Activated T-cell treated with anti-CD3 and anti-CD28 coated beads, Interleukin-2, amount 50 U/mL, for 24 hours (primary cell): ENCODE results near the gene RPS6KA5.

ENCODE experiments used
- DNase-seq: peaks from one replicate; pipeline ENCODE4 v3.0.0-alpha.2; 2020
- H3K27ac Mint-ChIP-seq: 2 replicates; pipeline ENCODE4 v1.8.0; 2020; ENCODE audit warnings: mild to moderate bottlenecking, mixed read lengths
- H3K27me3 Mint-ChIP-seq: 2 replicates; pipeline ENCODE4 v1.8.0; 2020; ENCODE audit warnings: mixed read lengths
- H3K36me3 Mint-ChIP-seq: 2 replicates; pipeline ENCODE4 v1.8.0; 2020; ENCODE audit warnings: low read depth, mixed read lengths
- H3K4me1 Mint-ChIP-seq: 2 replicates; pipeline ENCODE4 v1.8.0; 2020; ENCODE audit warnings: low read depth, mixed read lengths
- H3K4me3 Mint-ChIP-seq: 2 replicates; pipeline ENCODE4 v1.8.0; 2020; ENCODE audit warnings: mild to moderate bottlenecking, moderate library complexity, mixed read lengths
- H3K9me3 Mint-ChIP-seq: 2 replicates; pipeline ENCODE4 v1.8.0; 2020; ENCODE audit warnings: mixed read lengths

RPS6KA5 gene

DNA sequence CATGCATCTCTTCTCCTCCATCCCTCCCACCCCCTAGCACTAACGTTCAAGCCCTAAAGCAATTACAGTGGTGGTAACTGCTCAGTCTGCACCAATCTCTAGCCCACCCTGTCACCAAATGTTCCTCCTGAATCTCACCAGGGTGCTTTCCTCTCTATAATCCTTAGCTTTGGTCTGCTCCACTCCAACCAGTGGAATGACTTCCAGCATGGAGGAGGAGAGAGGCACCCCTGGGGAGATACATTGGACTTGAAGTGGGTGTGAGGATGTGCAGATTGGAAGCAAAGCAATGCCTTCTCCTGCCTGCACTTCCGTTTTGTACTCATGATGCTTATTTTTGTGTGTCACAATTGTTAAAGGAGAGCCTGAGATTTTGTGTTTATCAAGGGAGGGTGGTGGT is 24.1 kb upstream of the RPS6KA5 start:
- Mint-ChIP-seq H3K4me3 (no peak overlapping the region), H3K27me3 (no peaks in the 10 kb centered on the region), H3K4me1 (peaks cover 16% of the 10 kb centered on the region), H3K27ac (no peak overlapping the region), H3K9me3 (no peaks in the 10 kb centered on the region), H3K36me3 (no peaks in the 10 kb centered on the region)
- no peak for DNase-seq

GRCh38 chr14:91082282-91082681 is 21.8 kb upstream of the RPS6KA5 start:
- H3K9me3 Mint-ChIP-seq, result no peaks in the 10 kb centered on the region
- H3K36me3 Mint-ChIP-seq, result no peaks in the 10 kb centered on the region
- no peaks in the 10 kb centered on the region for H3K27me3 Mint-ChIP-seq
- no peak for DNase-seq
- H3K27ac Mint-ChIP-seq, result no peak overlapping the region
- no peak overlapping the region for H3K4me3 Mint-ChIP-seq
- peaks cover 27% of the 10 kb centered on the region for H3K4me1 Mint-ChIP-seq

- DNase-seq, result no peak
- Mint-ChIP-seq H3K9me3 (no peaks in the 10 kb centered on the region), H3K36me3 (no peaks in the 10 kb centered on the region), H3K4me3 (no peak overlapping the region), H3K27me3 (no peaks in the 10 kb centered on the region), H3K4me1 (peaks cover 34% of the 10 kb centered on the region), H3K27ac (no peak overlapping the region)
Measured at GRCh38 chr14:91080071-91080470, 19.6 kb upstream of the RPS6KA5 start.

GRCh38 chr14:91078095-91078737 is 17.8 kb upstream of the RPS6KA5 start:
- Mint-ChIP-seq H3K27ac (peak overlapping the region; percentile 88), H3K9me3 (no peaks in the 10 kb centered on the region), H3K4me3 (peak overlapping the region; percentile 23), H3K4me1 (peaks cover 35% of the 10 kb centered on the region), H3K36me3 (no peaks in the 10 kb centered on the region), H3K27me3 (no peaks in the 10 kb centered on the region)
- DNase-seq, result peak; percentile 52

DNA sequence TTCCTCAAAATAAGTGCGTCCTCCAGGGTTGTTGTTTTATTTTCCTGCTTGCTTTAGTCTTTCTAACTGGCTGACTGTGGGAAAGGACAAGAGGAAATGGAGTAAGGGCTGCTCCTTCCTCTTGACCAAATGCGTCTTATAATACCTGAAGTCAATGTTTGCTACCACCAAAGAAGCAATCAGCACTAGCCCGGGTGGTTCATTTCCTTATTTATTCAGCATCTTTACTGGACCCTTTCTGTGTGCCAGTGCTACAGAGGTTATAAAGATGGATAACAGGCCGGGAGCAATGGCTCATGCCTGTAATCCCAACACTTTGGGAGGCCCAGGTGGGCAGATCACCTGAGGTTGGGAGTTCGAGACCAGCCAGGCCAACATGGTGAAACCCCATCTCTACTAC is 15.1 kb upstream of the RPS6KA5 start:
- peak; percentile 15 for DNase-seq
- H3K36me3 Mint-ChIP-seq, result no peaks in the 10 kb centered on the region
- peaks cover 37% of the 10 kb centered on the region for H3K4me1 Mint-ChIP-seq
- no peak overlapping the region for H3K4me3 Mint-ChIP-seq
- H3K27ac Mint-ChIP-seq, result no peak overlapping the region
- H3K27me3 Mint-ChIP-seq, result no peaks in the 10 kb centered on the region
- H3K9me3 Mint-ChIP-seq, result no peaks in the 10 kb centered on the region

DNA sequence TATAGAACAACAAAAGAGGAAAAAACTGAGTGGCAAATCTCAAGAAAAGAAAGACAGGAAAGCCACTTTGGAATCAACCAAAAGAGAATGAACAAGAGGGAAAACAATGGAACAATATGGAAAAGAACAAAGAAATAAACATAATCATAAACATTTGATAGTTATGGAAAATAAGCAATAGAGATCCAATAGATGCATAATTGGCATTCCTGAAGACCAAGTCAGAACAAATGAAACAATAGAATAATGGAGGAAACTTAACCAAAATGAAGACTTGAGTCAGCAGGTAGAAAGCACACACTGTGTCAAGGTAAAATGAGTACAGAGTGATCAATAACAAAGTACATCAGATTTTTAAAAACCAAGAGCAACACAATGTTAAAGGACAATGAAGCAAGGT is 10.1 kb upstream of the RPS6KA5 start:
- Mint-ChIP-seq H3K27me3 (no peaks in the 10 kb centered on the region), H3K27ac (no peak overlapping the region), H3K9me3 (peaks cover 2% of the 10 kb centered on the region), H3K4me3 (no peak overlapping the region), H3K4me1 (peaks cover 40% of the 10 kb centered on the region), H3K36me3 (peaks cover 3% of the 10 kb centered on the region)
- no peak for DNase-seq

- no peak for DNase-seq
- peak overlapping the region; percentile 90 for H3K27ac Mint-ChIP-seq
- H3K9me3 Mint-ChIP-seq, result peaks cover 2% of the 10 kb centered on the region
- H3K4me1 Mint-ChIP-seq, result peaks cover 53% of the 10 kb centered on the region
- no peaks in the 10 kb centered on the region for H3K27me3 Mint-ChIP-seq
- H3K4me3 Mint-ChIP-seq, result no peak overlapping the region
- peaks cover 5% of the 10 kb centered on the region for H3K36me3 Mint-ChIP-seq
Measured at GRCh38 chr14:91068642-91069041, 8.2 kb upstream of the RPS6KA5 start.

- H3K4me1 Mint-ChIP-seq, result peaks cover 65% of the 10 kb centered on the region
- no peak overlapping the region for H3K4me3 Mint-ChIP-seq
- H3K27me3 Mint-ChIP-seq, result no peaks in the 10 kb centered on the region
- no peak for DNase-seq
- H3K36me3 Mint-ChIP-seq, result peaks cover 5% of the 10 kb centered on the region
- H3K9me3 Mint-ChIP-seq, result peaks cover 4% of the 10 kb centered on the region
- peak overlapping the region; percentile 90 for H3K27ac Mint-ChIP-seq
Measured at GRCh38 chr14:91067186-91067585, 6.7 kb upstream of the RPS6KA5 start.

DNA sequence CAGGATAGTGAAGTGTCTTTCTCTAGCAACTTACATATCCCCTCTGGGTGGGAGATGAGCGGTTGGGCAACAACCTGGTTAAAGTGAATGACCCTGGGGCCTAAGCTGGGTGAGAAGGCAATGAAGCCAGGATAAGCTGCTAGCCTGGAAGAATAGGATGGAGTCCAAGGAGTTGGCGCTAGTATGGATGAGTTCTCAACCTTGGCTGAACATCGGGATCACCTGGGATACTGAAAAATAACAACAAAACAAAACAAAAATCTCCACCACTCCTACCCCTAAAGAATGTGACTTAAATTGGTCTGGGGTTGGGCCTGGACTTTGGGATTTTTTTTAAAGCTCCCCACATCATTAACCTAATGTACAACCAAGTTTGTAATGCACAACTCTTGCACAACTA is 4.8 kb upstream of the RPS6KA5 start:
- peak overlapping the region; percentile 6 for H3K27ac Mint-ChIP-seq
- no peaks in the 10 kb centered on the region for H3K27me3 Mint-ChIP-seq
- DNase-seq, result no peak
- H3K4me1 Mint-ChIP-seq, result peaks cover 61% of the 10 kb centered on the region
- peaks cover 5% of the 10 kb centered on the region for H3K36me3 Mint-ChIP-seq
- peaks cover 4% of the 10 kb centered on the region for H3K9me3 Mint-ChIP-seq
- H3K4me3 Mint-ChIP-seq, result no peak overlapping the region

DNA sequence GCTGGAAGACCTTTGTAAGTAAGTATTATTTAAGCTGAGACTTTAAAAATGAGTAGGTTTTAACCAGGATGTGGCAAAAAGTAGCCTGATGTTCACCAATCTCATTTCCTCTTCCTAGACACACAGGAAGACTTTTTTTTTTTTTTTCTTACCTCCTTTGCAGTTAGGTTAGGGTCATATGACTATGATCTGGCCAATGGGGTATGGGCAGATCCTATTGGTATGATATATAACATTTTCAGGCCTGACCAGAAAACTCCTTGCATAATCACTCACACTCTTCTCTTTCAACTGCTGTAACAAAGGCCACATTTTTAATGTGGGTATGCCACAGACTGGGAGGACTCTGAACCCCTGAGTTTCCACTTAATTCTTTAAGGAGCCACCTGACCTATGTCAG is 2.7 kb upstream of the RPS6KA5 start:
- peak overlapping the region; percentile 27 for H3K4me3 Mint-ChIP-seq
- no peak for DNase-seq
- peak overlapping the region; percentile 88 for H3K27ac Mint-ChIP-seq
- H3K4me1 Mint-ChIP-seq, result peaks cover 61% of the 10 kb centered on the region
- peaks cover 4% of the 10 kb centered on the region for H3K9me3 Mint-ChIP-seq
- no peaks in the 10 kb centered on the region for H3K27me3 Mint-ChIP-seq
- peaks cover 13% of the 10 kb centered on the region for H3K36me3 Mint-ChIP-seq

- peak overlapping the region; percentile 27 for H3K4me3 Mint-ChIP-seq
- peaks cover 16% of the 10 kb centered on the region for H3K36me3 Mint-ChIP-seq
- H3K27ac Mint-ChIP-seq, result peak overlapping the region; percentile 88
- peaks cover 61% of the 10 kb centered on the region for H3K4me1 Mint-ChIP-seq
- H3K27me3 Mint-ChIP-seq, result no peaks in the 10 kb centered on the region
- peaks cover 4% of the 10 kb centered on the region for H3K9me3 Mint-ChIP-seq
- no peak for DNase-seq
Measured at GRCh38 chr14:91062600-91062999, 2.2 kb upstream of the RPS6KA5 start.

GRCh38 chr14:91061056-91061887 is 831 bp upstream of the RPS6KA5 start:
- no peak for DNase-seq
- H3K4me3 Mint-ChIP-seq, result no peak overlapping the region
- no peak overlapping the region for H3K27ac Mint-ChIP-seq
- peaks cover 56% of the 10 kb centered on the region for H3K4me1 Mint-ChIP-seq
- H3K36me3 Mint-ChIP-seq, result peaks cover 21% of the 10 kb centered on the region
- no peaks in the 10 kb centered on the region for H3K27me3 Mint-ChIP-seq
- H3K9me3 Mint-ChIP-seq, result peaks cover 3% of the 10 kb centered on the region

- Mint-ChIP-seq H3K27me3 (no peaks in the 10 kb centered on the region), H3K36me3 (peaks cover 30% of the 10 kb centered on the region), H3K9me3 (peaks cover 3% of the 10 kb centered on the region), H3K27ac (peak overlapping the region; percentile 81), H3K4me1 (peaks cover 61% of the 10 kb centered on the region), H3K4me3 (peak overlapping the region; percentile 87)
- DNase-seq, result peak; percentile 76
Measured at GRCh38 chr14:91059576-91060350, 678 bp downstream of the RPS6KA5 start.

DNA sequence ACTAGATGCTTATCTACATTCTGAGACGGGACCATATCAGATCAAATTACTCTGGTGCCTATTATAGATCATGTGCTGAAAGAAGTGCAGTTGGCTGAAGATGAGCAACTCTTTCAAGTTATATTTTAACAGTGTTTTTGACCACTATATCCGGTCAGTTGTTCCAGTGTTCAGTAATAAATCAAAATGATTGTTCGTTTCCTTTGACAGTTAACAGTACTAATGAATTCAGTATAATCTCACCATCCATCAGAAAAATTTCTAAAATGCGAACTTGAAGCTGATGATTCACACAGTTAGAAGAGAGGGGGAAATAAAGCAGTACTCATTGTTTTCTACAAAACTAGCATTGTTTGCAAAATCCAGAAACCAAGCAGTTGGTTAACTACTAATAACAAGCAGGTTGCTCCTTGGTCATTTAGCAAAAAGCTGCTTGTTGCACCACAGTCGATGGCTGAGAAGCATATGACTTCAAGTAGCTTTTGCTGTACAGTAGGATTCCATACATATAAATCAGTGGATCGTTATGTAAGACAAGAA is 2.3 kb downstream of the RPS6KA5 start:
- peak overlapping the region; percentile 87 for H3K4me3 Mint-ChIP-seq
- peaks cover 57% of the 10 kb centered on the region for H3K4me1 Mint-ChIP-seq
- no peaks in the 10 kb centered on the region for H3K27me3 Mint-ChIP-seq
- no peak for DNase-seq
- peak overlapping the region; percentile 82 for H3K27ac Mint-ChIP-seq
- peaks cover 30% of the 10 kb centered on the region for H3K36me3 Mint-ChIP-seq
- H3K9me3 Mint-ChIP-seq, result no peaks in the 10 kb centered on the region
